Superior temporal gyrus (tissue), 1 donor: ENCODE data around the gene FAM135A.
"Not testable (repeated sequence)": the region's sequence is repeated elsewhere in the genome, so short reads cannot be mapped to it uniquely, and the experiment has no call there.

Source experiments
- DNase-seq: peaks from one replicate; pipeline ENCODE4 v3.0.0-alpha.2; 2016; ENCODE audit errors: extremely low spot score

The FAM135A gene

DNA sequence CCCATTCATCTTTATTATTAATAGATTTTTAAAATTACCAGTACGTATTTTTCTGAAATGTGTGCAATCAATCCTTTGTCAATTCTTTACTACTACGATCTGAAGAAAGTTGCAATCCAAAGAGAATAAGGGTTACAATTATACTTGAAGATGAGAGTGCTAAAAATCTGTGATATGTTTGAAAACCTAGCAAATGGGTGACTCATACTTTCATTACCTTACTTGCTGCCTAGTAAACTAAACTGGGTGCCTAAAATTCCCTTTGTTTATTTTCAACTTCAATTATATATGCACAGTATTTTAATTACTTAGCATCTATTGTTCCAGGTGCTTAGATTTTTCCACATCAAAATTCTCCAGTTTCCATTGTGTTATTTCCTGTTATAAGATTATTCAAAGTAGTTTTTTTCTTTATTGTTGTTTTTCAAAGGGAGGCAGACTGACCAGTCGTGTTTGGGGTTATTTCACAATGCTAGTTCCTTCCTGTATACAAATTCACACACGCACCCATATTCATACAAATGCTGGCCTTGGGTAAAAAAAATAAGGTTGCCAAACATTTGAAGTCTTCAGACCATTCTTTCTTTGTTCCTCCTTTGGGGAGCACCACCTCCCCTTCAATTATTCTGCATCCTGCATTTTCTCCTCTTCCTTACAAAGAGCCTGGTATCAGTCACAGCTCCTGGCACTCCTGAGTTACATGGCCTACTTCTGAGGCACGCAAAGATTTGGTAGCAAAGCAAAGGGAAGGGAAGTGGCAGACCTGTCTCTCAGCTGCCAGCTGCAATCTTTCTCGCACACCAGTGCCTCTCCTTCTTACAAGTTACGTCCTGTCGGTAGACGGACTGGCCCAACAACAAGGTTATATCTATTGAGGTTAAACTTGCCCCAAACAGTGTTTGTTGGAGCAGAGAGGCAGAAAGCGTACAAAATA, 16.2 kb upstream of the FAM135A start:
- no peak for DNase-seq

DNA sequence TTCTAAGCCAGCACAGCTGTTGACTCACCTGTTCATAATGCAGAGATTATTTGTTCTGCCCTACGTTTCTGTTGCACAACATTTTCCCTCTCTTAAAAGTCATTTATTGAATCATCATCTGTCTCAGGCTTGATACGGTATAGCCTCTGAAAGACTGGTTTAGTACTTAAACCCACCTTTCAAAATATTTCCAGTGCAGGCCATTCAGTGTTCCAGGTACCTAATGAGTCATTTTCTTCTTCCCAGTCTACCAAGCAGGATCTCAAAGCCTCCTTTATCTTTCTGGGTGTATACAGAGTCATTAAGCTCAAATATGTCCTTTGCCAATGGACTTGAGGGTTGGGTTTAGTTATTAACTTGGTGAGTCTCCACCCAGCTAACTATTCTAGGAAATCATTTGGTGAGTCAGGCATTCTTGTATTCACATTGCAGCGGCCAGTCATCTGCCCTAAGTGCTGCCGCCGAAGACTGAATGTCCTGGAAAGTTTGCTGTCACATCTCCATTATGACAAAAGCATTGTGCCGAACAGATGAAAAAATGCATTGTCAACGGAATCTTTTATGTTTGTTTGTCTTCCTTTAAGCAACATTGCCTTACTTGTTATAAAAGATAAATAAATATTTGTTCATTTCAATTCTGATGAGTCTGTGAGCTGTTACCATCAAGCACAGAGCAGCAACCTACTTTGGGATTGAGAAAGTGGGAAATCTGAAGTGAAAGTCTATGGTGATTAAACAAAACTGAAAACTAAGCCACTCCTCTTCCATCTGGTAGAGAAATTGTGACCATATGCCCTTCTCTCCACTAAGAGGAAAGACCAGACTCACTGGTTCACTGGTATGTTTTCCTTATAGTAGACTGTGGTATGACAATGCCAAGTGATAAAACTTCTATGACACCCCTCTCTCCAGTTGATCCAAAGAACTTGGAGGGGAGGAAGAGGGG, 14.3 kb upstream of the FAM135A start:
- no peak for DNase-seq

DNA sequence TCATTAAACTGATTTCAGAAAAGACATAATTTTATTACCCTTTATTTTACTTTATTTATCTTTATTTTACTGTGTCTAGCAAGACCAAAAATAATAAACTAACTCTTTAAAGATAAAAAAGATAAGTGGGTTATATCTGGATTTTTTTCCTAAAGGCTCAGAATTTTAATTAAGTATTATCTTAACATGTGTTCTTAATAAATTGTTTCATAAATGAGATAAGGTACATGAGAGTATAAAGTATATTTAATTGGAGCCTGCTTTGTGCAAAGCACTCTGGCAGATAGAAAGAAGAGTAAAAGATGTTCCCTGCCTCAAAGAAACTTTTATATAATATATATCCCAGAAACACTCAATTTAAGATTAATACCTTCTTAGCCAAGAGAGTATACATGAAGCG, 8.7 kb upstream of the FAM135A start:
- no peak for DNase-seq

DNA sequence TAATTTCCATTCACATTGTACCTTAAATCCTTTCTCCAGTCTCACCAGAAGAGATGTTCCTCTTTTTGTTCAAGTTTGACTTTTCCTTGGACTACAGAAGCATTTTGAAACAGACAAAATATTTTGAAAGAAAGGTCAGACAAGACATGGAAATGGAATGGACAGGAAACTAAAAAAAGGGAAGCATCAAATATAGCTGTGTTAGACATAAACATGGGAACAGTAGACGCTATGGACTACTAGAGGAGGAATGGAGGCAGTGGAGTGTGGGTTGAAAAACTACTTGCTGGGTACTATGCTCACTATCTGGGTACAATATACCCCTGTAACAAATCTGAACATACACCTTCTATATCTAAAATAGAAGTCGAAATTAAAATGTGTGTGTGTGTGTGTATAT, 4.1 kb upstream of the FAM135A start:
- DNase-seq, result no peak

DNA sequence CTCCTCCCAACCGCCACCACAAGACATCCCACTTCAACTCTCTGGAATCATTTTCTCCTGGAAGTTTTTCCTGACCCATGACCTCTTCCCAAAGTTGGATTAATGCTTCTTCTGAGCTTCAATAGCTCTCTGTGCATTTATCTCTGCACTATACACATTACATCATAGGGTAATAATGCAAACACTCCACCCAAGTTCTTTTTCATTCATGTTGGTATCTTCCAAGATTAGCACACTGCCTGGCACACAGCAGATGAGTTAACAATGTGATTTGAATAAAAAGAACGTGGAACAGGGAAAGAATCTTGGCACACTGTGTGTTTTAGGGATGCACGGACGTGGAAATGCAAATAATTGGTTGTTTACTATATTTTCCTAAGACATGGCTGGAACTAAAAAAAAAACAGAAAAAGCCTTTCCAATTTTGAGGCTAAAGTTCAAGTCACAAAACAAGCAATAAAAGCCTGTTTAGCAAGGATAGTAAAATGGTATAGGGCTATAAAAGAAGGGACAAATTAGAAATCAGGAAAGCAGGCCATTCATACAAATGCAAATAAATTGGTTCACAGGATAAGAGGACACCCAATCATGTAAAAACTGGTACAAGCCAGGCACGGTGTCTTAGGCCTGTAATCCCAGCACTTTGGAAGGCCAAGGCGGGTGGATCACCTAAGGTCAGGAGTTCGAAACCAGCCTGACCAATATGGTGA, 1.6 kb upstream of the FAM135A start:
- DNase-seq, result no peak

DNA sequence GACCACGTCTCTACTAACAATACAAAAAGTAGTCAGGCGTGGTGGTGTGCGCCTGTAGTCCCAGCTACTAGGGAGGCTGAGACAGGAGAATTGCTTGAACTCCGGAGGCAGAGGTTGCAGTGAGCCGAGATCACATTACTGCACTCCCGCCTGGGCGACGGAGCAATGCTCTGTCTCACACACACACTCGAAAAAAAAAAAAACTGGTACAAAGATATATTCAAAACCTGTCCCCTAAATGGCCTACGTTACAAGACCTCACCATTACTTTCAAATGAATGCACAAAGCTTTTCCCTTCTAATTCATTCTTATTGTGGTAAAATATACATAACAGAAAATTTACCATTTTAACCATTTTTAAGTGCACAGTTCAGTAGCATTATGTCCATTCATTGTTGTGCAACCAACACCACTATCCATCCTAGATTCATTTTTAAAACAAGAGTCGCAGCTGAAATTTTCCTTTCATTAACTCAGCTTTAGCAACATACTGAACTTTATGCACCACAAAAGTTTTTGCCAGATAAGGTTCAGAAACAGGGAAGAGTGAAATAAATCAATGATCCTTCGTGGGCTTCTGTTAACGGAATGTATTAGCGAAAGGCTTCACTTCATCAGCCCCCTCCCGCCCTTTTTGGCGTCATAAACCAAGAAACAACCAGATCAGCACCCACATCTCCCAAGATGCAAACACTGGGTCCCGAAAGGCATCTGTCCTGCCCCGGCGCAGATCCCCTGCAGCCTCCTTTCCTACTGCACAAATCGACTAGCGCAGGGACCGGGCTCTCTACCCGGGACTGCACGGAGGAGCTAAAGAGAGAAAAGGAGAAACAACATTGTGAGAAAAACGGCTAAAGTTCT, 825 bp upstream of the FAM135A start:
- peak; percentile 28 for DNase-seq

DNA sequence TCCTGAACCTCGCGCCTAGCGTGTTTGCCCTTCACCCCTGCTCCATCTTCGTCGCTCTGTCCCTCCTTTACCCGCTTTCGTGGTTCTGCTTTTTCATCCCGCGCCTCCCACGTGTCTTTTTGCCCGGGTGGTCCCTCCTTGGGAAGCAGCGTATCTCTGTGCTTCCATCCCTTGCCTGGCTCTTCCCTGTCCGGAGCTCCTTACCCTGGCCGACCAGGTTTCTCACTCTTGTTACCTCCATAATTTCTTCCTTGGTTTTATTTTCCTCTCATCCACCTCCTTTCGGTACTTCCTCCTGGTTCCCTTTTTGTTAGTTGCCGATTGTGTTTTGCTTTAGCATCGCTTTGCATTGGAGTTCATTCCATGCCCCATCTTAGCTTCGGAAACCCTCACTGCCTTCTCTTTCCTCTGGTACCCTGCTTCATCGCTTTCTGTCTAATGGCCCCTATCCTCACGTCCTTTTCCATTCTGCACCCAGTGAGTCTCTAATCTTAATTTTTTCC, 735 bp downstream of the FAM135A start:
- peak; percentile 38 for DNase-seq

DNA sequence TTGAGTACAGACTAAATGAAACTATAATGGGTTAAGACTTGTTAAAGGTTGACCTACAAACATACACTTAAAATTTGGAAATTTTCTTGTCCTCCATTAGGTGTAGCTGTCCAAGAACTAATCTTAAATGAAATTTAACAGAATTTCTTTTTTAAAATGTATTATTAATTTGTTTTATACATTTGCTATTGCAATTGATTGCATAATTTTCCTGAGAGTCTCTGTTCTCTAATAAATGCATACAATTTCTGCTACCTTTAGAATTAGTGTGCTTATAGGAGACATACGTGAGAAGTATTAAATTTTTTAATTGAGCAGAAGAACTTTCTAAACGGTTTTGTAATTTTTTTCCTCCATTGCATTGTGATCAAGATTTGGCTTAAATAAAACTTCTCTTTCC, 1.5 kb downstream of the FAM135A start:
- DNase-seq, result no peak

DNA sequence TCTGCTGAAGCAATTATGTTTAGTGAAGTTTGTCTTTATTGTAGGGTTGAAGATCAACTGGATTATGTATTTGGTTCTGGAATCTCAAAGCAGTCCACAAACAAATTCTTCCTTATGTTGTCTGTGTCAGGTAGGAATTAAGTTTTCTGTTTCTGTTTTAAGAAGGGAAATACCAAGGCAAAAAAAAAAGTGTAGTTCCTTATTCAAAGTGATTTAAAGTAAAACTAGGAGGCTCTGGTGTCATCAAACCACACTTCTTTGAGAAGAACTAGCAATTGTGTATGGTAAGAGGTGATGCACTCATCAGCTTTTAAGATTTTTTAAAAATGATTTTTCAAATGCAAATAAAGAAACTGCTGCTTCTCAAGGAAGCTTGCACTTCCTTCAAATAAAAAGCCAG, 1.9 kb downstream of the FAM135A start:
- DNase-seq, result no peak

DNA sequence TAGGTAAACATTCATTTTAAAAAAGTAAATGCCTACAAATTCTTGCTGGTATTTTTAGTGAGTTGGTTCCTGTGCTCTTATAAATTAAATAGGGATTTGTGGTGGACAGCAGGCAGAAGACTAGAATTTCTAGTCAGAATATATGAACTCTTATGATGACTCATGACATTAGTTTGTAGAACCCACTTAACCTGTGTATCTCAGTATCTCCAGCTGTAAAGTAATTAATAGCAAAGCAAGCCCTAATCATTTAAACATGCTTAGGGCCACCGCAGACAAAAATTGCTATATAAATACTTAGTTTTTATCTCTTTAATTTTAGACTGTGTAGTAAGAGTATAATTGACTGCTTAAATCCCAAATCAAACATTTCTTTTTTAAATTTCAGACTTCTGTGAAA, 2.4 kb downstream of the FAM135A start:
- no peak for DNase-seq

DNA sequence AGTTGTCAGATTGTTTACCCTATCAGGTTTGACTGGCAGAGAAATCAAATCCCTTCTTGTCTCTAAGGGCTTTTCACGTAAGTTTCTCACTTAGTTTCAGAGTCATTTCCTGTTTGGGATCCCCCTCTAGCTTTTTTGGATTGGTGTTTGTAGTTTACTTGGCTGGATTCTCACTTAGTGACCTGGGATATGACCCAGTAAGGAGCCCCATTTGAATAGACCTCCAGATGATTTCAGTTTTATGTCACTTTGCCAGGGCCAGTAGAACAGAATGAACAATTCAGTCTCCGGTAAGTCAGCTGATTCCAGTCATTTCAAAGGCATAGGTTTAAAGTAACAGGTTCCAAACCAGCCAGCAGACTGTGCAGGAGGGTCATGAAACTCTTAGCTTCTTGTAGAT, 8.2 kb downstream of the FAM135A start:
- DNase-seq, result no peak

DNA sequence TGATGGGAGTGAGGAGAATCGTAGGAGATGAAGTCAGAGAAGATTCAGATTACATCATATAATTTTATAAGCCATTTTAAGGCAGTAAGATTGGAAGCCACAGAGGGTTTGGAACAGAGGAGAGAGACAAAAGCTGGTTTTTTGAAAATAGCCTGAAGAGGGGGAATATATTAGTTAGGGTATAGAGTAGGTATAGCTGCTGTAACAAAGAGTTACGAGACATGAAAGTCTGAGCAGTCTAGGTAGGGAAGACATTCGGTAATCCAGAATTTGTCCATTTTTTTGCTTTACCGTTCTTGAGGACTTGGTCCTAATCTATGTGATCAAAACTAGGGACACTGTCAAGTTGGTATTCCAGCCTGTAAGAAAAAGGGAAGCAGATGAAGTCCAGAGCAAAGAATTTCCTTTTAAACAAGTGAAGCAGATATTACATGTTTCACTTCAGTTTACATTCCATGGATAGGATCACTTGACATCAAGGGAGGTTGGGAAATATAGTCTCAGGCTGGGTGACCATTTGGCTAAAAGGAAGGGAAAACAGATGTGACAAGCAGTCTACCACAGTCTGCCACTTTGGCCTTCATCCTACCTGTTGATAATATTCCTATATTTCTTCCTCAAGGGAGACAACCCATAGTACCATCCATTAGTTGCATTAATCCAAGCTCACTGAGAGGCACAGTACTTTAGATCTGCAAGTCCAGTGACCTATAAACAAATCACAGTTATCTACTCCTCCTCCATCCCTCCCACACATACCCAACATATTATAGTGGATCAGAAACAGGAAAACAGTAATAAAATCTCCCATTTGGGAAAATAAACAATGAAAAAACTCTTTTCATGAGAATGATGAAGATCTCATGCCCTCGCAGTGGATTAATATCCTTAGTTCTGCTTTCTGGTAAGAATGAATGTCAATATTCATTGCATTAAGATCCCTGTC, 10.2 kb downstream of the FAM135A start:
- DNase-seq, result no peak

DNA sequence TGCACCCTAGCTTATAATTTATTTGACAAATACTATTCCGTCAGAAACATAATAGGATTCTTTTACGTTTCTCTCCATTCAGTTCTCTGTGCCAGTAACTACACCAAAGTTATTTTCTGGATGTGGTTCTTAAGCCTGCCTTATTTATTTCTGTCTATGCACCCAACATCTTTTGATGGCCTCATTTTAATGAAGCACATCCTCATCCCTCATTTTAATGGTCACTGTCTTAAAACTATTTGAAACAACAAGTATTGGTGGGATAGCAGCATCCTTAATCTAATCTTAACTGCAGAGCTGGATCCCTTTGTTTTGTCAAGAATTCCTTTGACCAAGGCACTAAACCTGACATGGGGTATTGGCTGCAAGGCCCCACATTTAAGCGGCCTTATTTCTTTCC, 11.0 kb downstream of the FAM135A start:
- no peak for DNase-seq

DNA sequence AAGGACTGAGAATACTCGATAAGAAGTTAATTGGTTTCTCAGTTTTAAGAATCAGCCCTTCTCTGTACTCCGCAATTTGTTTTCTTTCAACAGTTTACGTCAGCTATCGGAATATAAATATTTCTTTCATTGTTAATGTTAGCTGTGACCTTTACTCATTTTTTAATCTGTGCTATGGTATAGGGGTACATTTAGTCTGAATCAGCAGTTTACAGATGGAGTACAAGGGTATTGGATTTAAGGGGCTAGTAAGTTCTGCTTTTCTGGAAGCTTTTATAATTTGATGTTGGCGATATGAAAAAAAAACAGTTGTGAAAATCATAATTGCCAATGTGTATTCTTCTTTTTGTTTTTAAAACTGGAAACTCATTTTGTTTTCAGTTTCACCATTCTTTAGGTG, 23.0 kb downstream of the FAM135A start:
- no peak for DNase-seq

DNA sequence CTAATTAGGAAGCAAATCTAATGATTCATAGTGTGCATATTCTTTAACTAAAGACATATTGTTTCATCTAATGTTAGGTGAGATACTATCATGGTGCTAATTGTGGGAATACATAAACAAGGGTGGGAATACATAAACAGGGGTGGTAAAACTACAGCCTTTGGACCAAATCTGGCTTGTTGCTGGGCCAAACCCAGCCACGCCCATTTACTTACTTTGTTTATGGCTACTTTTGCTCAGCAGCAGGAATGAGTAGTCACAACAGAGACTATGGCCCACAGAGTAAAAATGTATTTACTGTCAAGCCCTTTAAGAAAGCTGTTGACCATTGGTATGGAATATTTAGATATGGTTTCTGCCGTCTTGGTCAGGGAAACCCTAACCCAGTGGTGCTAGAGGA, 31.7 kb downstream of the FAM135A start:
- DNase-seq, result no peak

DNA sequence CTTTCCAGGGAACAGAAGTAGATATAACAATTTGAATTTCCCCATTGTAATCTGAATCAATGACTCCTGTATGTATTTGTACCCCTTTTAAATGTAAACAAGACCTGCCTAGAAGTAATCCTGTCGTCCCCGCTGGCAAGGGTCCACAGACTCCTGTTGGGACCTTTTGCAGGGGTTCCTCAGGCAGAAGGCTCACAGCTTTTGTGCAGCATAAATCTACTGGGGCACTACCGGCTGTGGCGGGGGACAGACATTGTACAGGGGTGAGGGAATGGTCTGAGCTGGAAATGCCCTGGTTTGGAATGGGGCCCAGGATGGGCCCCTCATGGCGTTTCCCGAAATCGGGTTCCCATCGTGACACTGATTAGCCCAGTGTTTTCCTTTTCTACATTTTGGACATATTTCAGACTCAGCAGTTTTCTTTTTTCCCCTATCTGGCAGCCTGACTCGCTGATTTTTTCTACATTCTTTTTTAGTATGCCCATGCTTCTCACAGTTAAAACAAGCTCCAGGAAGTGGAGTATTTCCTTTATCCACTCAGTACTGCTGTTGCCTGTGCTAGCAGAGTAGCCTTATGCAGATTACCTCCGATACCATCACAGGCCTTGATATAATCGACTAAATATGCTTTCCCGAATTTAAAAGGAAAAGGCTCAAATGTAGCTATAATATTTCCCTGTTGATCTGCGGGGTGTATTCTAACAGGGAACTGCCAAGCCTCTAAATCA, 34.2 kb downstream of the FAM135A start:
- DNase-seq, result not testable (repeated sequence)

DNA sequence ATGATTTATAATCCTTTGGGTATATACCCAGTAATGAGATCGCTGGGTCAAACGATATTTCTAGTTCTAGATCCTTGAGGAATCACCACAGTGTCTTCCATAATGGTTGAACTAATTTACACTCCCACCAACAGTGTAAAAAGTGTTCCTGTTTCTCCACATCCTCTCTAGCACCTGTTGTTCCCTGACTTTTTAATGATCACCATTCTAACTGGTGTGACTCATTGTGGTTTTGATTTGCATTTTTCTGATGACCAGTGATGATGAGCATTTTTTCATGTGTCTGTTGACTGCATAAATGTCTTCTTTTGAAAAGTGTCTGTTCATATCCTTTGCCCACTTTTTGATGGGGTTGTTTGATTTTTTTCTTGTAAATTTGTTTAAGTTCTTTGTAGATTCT, 40.6 kb downstream of the FAM135A start:
- not testable (repeated sequence) for DNase-seq

DNA sequence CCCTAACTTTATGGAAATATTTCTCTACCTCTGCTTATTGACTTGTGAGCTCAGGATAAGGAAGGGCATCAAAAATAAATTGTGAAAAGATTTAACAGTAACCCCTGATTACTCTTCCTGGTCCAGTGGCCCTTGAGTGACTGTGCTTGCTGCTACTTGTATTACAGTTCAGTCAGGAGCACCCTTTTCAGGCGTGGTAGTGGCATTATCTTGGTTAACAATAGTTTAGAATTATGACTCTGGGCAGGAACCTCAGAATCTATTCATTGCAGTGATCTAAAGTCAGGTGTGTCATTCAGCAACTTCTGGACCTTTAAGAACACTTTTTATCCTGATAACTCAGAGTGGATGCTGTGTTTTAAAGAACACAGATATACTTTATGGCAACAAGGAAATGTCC, 43.4 kb downstream of the FAM135A start:
- DNase-seq, result no peak

DNA sequence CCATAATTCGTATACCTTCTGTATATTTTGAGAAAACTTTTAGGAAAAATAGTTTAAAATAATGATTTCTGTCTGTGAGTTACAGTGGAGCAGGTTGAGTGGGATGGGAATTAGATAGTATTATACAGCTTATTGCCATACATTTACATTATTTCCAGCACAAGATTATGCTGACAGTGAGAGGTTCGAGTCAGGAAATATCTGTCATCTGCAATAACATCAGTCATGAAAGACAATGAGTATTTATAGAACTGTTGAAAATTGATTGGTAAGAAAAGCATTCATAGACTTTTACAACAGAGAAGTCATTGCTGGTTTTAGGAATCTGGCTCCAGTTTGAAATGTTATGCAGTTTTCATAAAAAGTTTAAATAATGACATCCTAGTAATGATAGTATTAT, 45.9 kb downstream of the FAM135A start:
- DNase-seq, result no peak
